Activated CD4-positive, alpha-beta T cell treated with anti-CD3 and anti-CD28 coated beads for 24 hours (primary cell): ENCODE data around the gene ERCC1.

Source experiments
- DNase-seq, 2 donors: peaks; one replicate each; pipeline ENCODE4 v3.0.0-alpha.2; 2020; ENCODE audit warnings: low read depth in 2 of 2

The ERCC1 gene

GRCh38 chr19:45423589-45424190 lies at the start of gene ERCC1:
Gene ERCC1 (minus strand): TSS chr19:45423917. CDS start chr19:45423374, 543 bp downstream.
- DNase-seq, result peak; percentile 39 to 87

- no peak for DNase-seq
These were observed 49.6 kb upstream of the ERCC1 start for GRCh38 chr19:45473367-45473681.

- no peak for DNase-seq
These were observed 49.0 kb upstream of the ERCC1 start for GRCh38 chr19:45472563-45473366.

GRCh38 chr19:45471931-45472562 lies 48.3 kb upstream of the ERCC1 start:
- no peak for DNase-seq

- no peak for DNase-seq
These were observed 47.6 kb upstream of the ERCC1 start for GRCh38 chr19:45471111-45471930.

- DNase-seq, result no peak
These were observed 47.0 kb upstream of the ERCC1 start for GRCh38 chr19:45470762-45471081.

GRCh38 chr19:45469945-45470761 lies 46.4 kb upstream of the ERCC1 start:
- no peak for DNase-seq

- peak; percentile 88 to 89 for DNase-seq
These were observed 45.6 kb upstream of the ERCC1 start for GRCh38 chr19:45469132-45469944.

- no peak for DNase-seq
These were observed 45.0 kb upstream of the ERCC1 start for GRCh38 chr19:45468803-45469131.

- no peak for DNase-seq
These were observed 44.5 kb upstream of the ERCC1 start for GRCh38 chr19:45468159-45468651.

GRCh38 chr19:45467456-45468158 lies 43.9 kb upstream of the ERCC1 start, which contains the start of gene FOSB:
Gene FOSB (plus strand): TSS chr19:45467996. CDS start chr19:45468587, 591 bp downstream.
- peak; percentile 88 for DNase-seq

- DNase-seq, result no peak
These were observed 43.4 kb upstream of the ERCC1 start for GRCh38 chr19:45467115-45467455.

- no peak for DNase-seq
These were observed 41.2 kb upstream of the ERCC1 start for GRCh38 chr19:45464852-45465441.

GRCh38 chr19:45464274-45464673 lies 40.6 kb upstream of the ERCC1 start:
- no peak for DNase-seq

- DNase-seq, result no peak
These were observed 39.5 kb upstream of the ERCC1 start for GRCh38 chr19:45463241-45463640.

GRCh38 chr19:45462174-45462573 lies 38.5 kb upstream of the ERCC1 start:
- no peak for DNase-seq

- no peak for DNase-seq
These were observed 37.2 kb upstream of the ERCC1 start for GRCh38 chr19:45460807-45461347.

GRCh38 chr19:45457776-45458175 lies 34.1 kb upstream of the ERCC1 start:
- DNase-seq, result no peak

GRCh38 chr19:45456500-45456815 lies 32.7 kb upstream of the ERCC1 start:
- no peak for DNase-seq
